Activated CD4-positive, alpha-beta T cell treated with anti-CD3 and anti-CD28 coated beads for 1 hour (primary cell): ENCODE data around the gene MACC1.
"Not testable (repeated sequence)": the region's sequence is repeated elsewhere in the genome, so short reads cannot be mapped to it uniquely, and the experiment has no call there.

Experiments
- DNase-seq: peaks from one replicate; pipeline ENCODE4 v3.0.0-alpha.2; 2020

Gene MACC1

GRCh38 chr7:20229646-20230500 lies 12.7 kb upstream of the MACC1 start:
- no peak for DNase-seq

GRCh38 chr7:20229081-20229480 lies 11.9 kb upstream of the MACC1 start:
- DNase-seq = no peak

GRCh38 chr7:20228654-20229053 lies 11.5 kb upstream of the MACC1 start:
- no peak for DNase-seq

GRCh38 chr7:20227291-20227795 lies 10.2 kb upstream of the MACC1 start:
- no peak for DNase-seq

- no peak for DNase-seq
Measured at GRCh38 chr7:20226860-20227259, 9.7 kb upstream of the MACC1 start.

- no peak for DNase-seq
Measured at GRCh38 chr7:20225384-20225783, 8.2 kb upstream of the MACC1 start.

GRCh38 chr7:20224025-20224424 lies 6.8 kb upstream of the MACC1 start:
- no peak for DNase-seq

GRCh38 chr7:20223356-20223755 lies 6.2 kb upstream of the MACC1 start:
- DNase-seq = no peak

GRCh38 chr7:20222219-20222828 lies 5.1 kb upstream of the MACC1 start:
- no peak for DNase-seq

- DNase-seq = no peak
Measured at GRCh38 chr7:20220921-20221547, 3.9 kb upstream of the MACC1 start.

- no peak for DNase-seq
Measured at GRCh38 chr7:20220293-20220761, 3.1 kb upstream of the MACC1 start.

- DNase-seq = no peak
Measured at GRCh38 chr7:20219446-20220292, 2.5 kb upstream of the MACC1 start.

- DNase-seq = no peak
Measured at GRCh38 chr7:20219062-20219445, 1.9 kb upstream of the MACC1 start.

GRCh38 chr7:20218279-20218678 lies 1.1 kb upstream of the MACC1 start:
- DNase-seq = no peak

GRCh38 chr7:20216406-20217036 lies 663 bp downstream of the MACC1 start:
- no peak for DNase-seq

- DNase-seq = no peak
Measured at GRCh38 chr7:20214921-20215669, 2.1 kb downstream of the MACC1 start.

- DNase-seq = no peak
Measured at GRCh38 chr7:20214132-20214531, 3.1 kb downstream of the MACC1 start.

- no peak for DNase-seq
Measured at GRCh38 chr7:20213378-20213777, 3.8 kb downstream of the MACC1 start.

- DNase-seq = no peak
Measured at GRCh38 chr7:20211376-20211775, 5.8 kb downstream of the MACC1 start.

GRCh38 chr7:20208651-20209307 lies 8.4 kb downstream of the MACC1 start:
- no peak for DNase-seq

- DNase-seq = not testable (repeated sequence)
Measured at GRCh38 chr7:20207811-20208210, 9.4 kb downstream of the MACC1 start.
